Mucosa of descending colon (tissue), 3 donors: ENCODE results near the gene SEMA3E. TPM values are rescaled to one million over a fixed set of nuclear protein-coding genes. Genes with fewer than 3 reads are reported as not detected.

Experiments
- ATAC-seq: fragments of 200-7000 bp; cut with Tn5 transposase; one replicate; pipeline ENCODE4 v1.9.1; 2020; ENCODE audit warnings: mild to moderate bottlenecking, moderate library complexity
- DNase-seq, 3 donors: peaks; one replicate each; pipeline ENCODE4 v3.0.0-alpha.2; 2020
- H3K36me3 ChIP-seq: fragments of 200-600 bp; one replicate; pipeline ENCODE4 v1.8.0; 2021; ENCODE audit warnings: low read depth, mild to moderate bottlenecking
- H3K4me1 ChIP-seq: fragments of 200-600 bp; one replicate; pipeline ENCODE4 v1.8.0; 2021; ENCODE audit warnings: low read depth, mild to moderate bottlenecking
- H3K4me3 ChIP-seq: fragments of 200-600 bp; one replicate; pipeline ENCODE4 v1.8.0; 2021; ENCODE audit warnings: mild to moderate bottlenecking
- H3K9me3 ChIP-seq: fragments of 200-600 bp; one replicate; pipeline ENCODE4 v1.8.0; 2021; ENCODE audit warnings: mild to moderate bottlenecking
- CTCF ChIP-seq: fragments of 200-600 bp; IDR thresholded peaks from one replicate; pipeline ENCODE4 v1.8.0; 2022; ENCODE audit warnings: antibody characterized with exemption, mild to moderate bottlenecking
- intact Hi-C, 2 donors: fragments of 100-400 bp; cut with DNase I in 1 of 2; cut with micrococcal nuclease in 1 of 2; formaldehyde crosslinking; loops; one replicate each; pipeline versions ENCODE4 v1.11.0 to v1.11.1; 2022; cut with DNase I, micrococcal nuclease
- total RNA-seq, 3 donors: library from RNA; stranded (reverse); fragmentation: NEBNext Ultra II Directional in 2 of 3; extraction: Animal tissue kit (Norgen Biotek cat#: 25700) in 2 of 3; gene quantifications; one replicate each; pipeline versions ENCODE4 v1.2.1 to v1.2.4, GENCODE V29; 2021 to 2023
- donor health status: DM: no; HTN: no; CAD: no; lungs with moderate emphysema.
- donor health status: DM: no; HTN: no; CAD: no.
- donor health status: DM: no; HTN: yes; CAD: no.

Gene SEMA3E
- total RNA-seq, 3 donors from 2014 or later, result 1.7 to 5.8 (median 2.7) TPM

- no peak for TF ChIP-seq CTCF
- DNase-seq, result no peak
- Histone ChIP-seq H3K4me3 (no peak overlapping the region), H3K9me3 (no peaks in the 10 kb centered on the region), H3K36me3 (no peaks in the 10 kb centered on the region), H3K4me1 (no peaks in the 10 kb centered on the region)
- no peak for ATAC-seq
- intact Hi-C loops, result no loop called here
These were observed 192.5 kb downstream of the SEMA3E start for GRCh38 chr7:83456413-83456812.

- Histone ChIP-seq H3K4me1 (no peaks in the 10 kb centered on the region), H3K4me3 (no peak overlapping the region), H3K9me3 (no peaks in the 10 kb centered on the region), H3K36me3 (no peaks in the 10 kb centered on the region)
- ATAC-seq (no peak), DNase-seq (no peak)
- intact Hi-C loops, result no loop called here
- TF ChIP-seq CTCF, result no peak
These were observed 193.3 kb downstream of the SEMA3E start for GRCh38 chr7:83455612-83456011.

- ATAC-seq, result no peak
- Histone ChIP-seq H3K4me3 (no peak overlapping the region), H3K9me3 (no peaks in the 10 kb centered on the region), H3K36me3 (no peaks in the 10 kb centered on the region), H3K4me1 (no peaks in the 10 kb centered on the region)
- intact Hi-C loops, result no loop called here
- DNase-seq, result no peak
- no peak for TF ChIP-seq CTCF
These were observed 196.7 kb downstream of the SEMA3E start for GRCh38 chr7:83452256-83452655.

- intact Hi-C loops, result no loop called here
- no peak for TF ChIP-seq CTCF
- Histone ChIP-seq H3K4me1 (no peaks in the 10 kb centered on the region), H3K36me3 (no peaks in the 10 kb centered on the region), H3K4me3 (no peak overlapping the region), H3K9me3 (no peaks in the 10 kb centered on the region)
- ATAC-seq (no peak), DNase-seq (no peak)
These were observed 197.4 kb downstream of the SEMA3E start for GRCh38 chr7:83451501-83452045.

GRCh38 chr7:83449781-83450180 lies 199.2 kb downstream of the SEMA3E start:
- no peak for ATAC-seq

More at GRCh38 chr7:83449781-83450180, 199.2 kb downstream of the SEMA3E start:
- no peak overlapping the region for H3K4me3 ChIP-seq
- no peak for TF ChIP-seq CTCF
- H3K4me1 ChIP-seq, result no peaks in the 10 kb centered on the region
- no peaks in the 10 kb centered on the region for H3K9me3 ChIP-seq
- intact Hi-C loops, result no loop called here
- DNase-seq, result no peak
- H3K36me3 ChIP-seq, result no peaks in the 10 kb centered on the region
